ENCODE results near the gene MISFA.
A peak's percentile ranks its signal among the peaks of the same experiment; 100 is the strongest.
"Not testable (repeated sequence)": the region's sequence is repeated elsewhere in the genome, so short reads cannot be mapped to it uniquely, and the experiment has no call there.

MISFA gene

GRCh38 chr11:18599739-18600230 is at the start of gene MISFA:
Gene MISFA (plus strand): TSS chr11:18599789. CDS start chr11:18599929, 140 bp downstream.
- no peak for TF ChIP-seq ZNF274 (IDR thresholded peaks at IDR 0.05; ENCODE audit: low read depth, low read length)
- H3K4me3 ChIP-seq (ENCODE audit: low read length): no peak within 1 kb of the TSS

GRCh38 chr11:18563090-18563730 is 36.4 kb upstream of the MISFA start:
- H3K4me3 ChIP-seq (ENCODE audit: low read length): no peak overlapping the region
- no peak for TF ChIP-seq ZNF274 (IDR thresholded peaks at IDR 0.05; ENCODE audit: low read depth, low read length)

- TF ChIP-seq ZNF274 (IDR thresholded peaks at IDR 0.05; ENCODE audit: low read depth, low read length): no peak
- H3K4me3 ChIP-seq (ENCODE audit: low read length): no peak overlapping the region
Observed at GRCh38 chr11:18564149-18564548, 35.4 kb upstream of the MISFA start.

GRCh38 chr11:18566406-18566805 is 33.2 kb upstream of the MISFA start:
- H3K4me3 ChIP-seq (ENCODE audit: low read length): no peak overlapping the region
- no peak for TF ChIP-seq ZNF274 (IDR thresholded peaks at IDR 0.05; ENCODE audit: low read depth, low read length)

- H3K4me3 ChIP-seq (ENCODE audit: low read length): no peak overlapping the region
- TF ChIP-seq ZNF274 (IDR thresholded peaks at IDR 0.05; ENCODE audit: low read depth, low read length): no peak
Observed at GRCh38 chr11:18567081-18567480, 32.5 kb upstream of the MISFA start.

DNA sequence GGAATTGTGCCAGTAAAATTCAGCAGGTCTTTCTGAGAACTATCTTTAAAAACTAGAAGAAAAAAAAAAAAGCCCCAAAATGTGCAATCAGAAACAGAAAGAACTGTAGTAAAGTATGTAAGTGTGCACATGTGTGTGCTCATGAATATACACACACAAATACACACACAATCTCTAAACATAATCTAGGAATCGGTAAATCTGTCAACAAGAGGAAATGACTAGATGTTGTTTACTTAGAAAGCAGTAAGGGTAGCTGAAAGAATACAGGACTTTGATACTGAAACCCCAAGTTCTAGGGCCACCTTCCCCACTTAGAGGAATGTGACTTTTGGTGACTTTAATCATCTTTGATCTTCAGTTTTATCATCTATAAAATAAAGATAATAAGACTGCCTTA is 24.2 kb upstream of the MISFA start:
- no peak overlapping the region for H3K4me3 ChIP-seq (ENCODE audit: low read length)
- TF ChIP-seq ZNF274 (IDR thresholded peaks at IDR 0.05; ENCODE audit: low read depth, low read length): no peak

GRCh38 chr11:18578975-18579598 is 20.5 kb upstream of the MISFA start:
- TF ChIP-seq ZNF274 (IDR thresholded peaks at IDR 0.05; ENCODE audit: low read depth, low read length): no peak
- H3K4me3 ChIP-seq (ENCODE audit: low read length): no peak overlapping the region; the same call in 1 of the 2 replicates

DNA sequence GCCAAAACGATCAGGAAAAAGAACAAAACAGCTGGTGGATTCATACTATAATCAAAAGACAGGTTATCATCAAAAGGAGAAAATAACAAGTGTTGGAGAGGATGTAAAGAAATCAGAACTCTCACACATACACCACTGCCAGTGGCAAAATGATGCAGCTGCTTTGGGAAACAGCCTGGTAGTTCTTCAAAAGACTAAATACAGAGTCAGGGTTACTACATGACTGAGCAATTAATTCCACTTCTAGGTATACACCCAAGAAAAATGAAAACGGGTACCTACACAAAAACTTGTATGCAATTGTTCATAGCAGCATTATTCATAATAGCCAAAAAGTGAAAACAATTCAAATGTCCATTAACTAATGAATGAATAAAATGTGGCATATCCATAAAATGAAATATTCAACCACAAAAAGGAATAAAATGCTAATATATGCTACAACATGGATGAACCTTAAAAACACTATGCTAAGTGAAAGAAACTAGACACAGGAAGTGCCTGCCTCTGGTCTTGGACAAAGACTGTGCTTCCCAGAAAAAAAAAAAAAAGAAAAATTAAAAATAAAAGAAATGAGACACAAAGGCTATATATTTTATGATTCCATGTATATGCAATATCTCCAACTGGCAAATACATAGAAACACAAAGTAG is 19.3 kb upstream of the MISFA start:
- no peak for TF ChIP-seq ZNF274 (IDR thresholded peaks at IDR 0.05; ENCODE audit: low read depth, low read length)
- no peak overlapping the region for H3K4me3 ChIP-seq (ENCODE audit: low read length)

GRCh38 chr11:18581825-18582224 is 17.8 kb upstream of the MISFA start:
- no peak overlapping the region for H3K4me3 ChIP-seq (ENCODE audit: low read length)
- no peak for TF ChIP-seq ZNF274 (IDR thresholded peaks at IDR 0.05; ENCODE audit: low read depth, low read length)

DNA sequence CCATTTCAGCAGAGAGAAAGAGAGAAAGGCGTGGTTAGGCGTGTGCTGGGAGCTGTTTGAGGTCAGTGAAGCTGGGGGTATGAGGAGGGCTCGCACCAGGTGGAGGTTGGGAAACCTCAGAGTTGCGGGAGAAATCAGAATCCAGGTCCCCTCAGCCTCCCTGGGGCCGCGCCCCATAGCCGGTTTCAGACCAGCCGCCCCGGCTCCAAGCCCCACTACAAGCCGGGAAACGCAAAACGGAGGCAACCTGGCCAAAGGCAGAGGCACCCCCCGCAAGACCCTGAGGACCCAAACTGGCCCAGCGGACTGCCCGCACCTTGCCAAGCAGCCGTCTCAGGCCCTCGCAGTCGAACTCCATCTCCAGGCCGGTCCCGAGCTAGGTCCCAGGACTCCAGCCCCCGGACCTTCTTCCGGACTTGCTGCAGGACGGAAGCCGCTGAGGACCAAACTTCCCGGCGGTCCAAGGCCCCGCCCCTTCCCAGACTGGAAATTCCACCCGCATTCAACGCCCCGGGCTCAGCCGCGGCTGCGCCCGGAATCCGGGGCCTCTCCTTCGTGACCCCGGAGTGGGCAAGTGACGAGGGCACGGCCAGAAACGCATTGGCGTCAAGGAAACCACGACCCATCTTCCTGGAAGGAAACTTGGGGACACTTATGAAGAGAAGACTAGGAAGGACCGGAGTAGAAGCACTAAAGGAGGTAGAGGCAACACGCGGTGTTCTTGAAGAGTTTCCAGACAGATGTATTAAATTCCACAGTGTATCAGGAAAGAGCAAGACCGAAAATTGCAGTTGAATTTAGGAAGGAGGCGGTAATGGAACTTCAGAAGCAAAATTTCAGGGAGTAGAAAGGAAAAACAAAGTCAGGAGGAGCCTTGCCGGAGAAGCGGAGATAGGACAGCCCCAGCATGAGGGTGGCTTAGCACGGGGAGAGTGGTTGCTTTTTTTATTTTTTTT is 11.0 kb upstream of the MISFA start, which contains the start of gene UEVLD:
TSS of gene UEVLD (minus strand) at position 438 of the 956 bp plus-strand sequence. CDS start at position 358, 80 bp downstream.
- peak within 1 kb of the TSS; percentile 75 for H3K4me3 ChIP-seq (ENCODE audit: low read length)

DNA sequence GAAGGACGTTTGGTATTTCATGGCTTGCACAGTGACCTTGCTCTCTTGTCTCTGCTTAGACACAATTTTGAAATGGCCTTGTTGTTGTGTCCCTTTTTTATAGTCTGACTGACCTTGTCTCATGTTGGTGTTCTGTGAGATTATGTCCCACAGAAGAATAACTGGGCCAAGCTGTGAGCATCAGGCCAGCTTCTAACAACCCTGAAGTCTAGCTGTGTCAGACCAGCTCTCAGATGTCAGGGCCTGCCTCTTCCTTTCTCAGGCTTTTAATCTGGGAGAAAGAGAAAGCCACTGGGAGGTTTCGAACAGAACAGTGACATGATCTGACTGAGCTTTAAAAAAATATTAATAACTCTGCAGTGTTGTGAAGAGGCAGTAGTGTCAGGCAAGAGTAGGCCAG is 9.0 kb upstream of the MISFA start:
- TF ChIP-seq ZNF274 (IDR thresholded peaks at IDR 0.05; ENCODE audit: low read depth, low read length): no peak
- no peak overlapping the region; the same call in 1 of the 2 replicates for H3K4me3 ChIP-seq (ENCODE audit: low read length)

More for the DNA sequence above, 11.0 kb upstream of the MISFA start, which contains the start of gene UEVLD:
- no peak for TF ChIP-seq ZNF274 (IDR thresholded peaks at IDR 0.05; ENCODE audit: low read depth, low read length)

DNA sequence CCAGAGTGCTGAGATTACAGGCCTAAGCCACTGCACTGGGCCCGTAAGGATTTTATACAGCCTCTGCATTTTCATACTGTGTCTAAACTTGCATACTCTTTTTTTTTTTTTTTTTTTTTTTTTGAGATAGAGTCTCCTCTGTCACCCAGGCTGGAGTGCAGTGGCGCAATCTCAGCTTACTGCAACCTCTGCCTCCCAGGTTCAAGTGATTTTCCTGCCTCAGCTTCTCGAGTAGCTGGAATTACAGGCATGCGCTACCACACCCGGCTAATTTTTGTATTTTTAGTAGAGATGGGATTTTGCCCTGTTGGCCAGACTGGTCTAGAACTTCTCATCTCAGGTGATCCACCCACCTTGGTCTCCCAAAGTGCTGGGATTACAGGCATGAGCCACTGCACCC is 5.5 kb upstream of the MISFA start:
- not testable (repeated sequence) for H3K4me3 ChIP-seq (ENCODE audit: low read length)

DNA sequence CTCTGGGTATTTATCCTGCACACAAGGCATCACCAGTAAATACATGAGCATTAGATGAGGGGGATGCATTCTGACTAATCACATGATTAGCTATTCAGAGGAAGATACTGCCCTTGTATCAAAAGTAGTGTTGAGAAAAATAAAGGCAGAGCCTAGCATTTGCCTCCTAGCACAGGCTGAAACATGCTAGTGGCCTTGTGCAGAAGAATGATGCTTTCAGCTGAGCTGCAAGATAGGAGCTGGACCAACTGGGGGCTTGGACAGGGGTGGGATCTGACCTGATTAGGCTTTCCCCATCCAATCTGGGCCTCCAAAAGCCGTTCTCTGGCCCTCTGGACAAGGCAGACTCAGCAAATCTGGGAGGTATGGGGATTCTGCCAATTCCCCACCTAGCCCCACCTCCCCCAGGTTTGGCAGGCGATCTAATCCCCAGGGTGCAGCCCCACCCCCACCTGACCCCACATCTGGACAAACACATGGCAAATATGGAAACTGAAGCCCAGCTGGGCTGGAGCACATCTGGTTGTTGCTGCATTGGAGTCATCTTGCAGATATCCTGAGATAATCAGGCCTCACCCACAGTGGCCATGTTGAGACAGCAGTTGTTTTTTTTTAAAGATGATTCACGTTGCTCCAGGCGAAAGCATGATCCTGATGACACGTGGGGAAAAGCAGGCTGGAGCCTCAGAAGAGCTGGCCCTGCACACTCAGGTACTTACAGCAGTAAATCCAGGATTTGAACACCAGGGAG is 4.4 kb upstream of the MISFA start:
- H3K4me3 ChIP-seq (ENCODE audit: low read length): no peak overlapping the region
- no peak for TF ChIP-seq ZNF274 (IDR thresholded peaks at IDR 0.05; ENCODE audit: low read depth, low read length)
